HepG2 (cell line): ENCODE data around the gene FAM118B. TPM values are rescaled to one million over a fixed set of nuclear protein-coding genes. Genes with fewer than 3 reads are reported as not detected.

Experiments
- ATAC-seq: fragments of 200-7000 bp; cut with Tn5 transposase; 3 replicates; pipeline ENCODE4 v1.9.1; 2020; ENCODE audit warnings: mild to moderate bottlenecking, moderate library complexity
- BruUV-seq: library from RNA; stranded (reverse); fragments of 400-500 nt; replicated peaks from 2 replicates; lab custom pipeline; 2021; lab: Mats Ljungman, UMichigan
- CTCF ChIA-PET: fragments of 300-600 bp; formaldehyde crosslinking; extraction: SDS; loops from one replicate; lab custom pipeline; 2021; ENCODE audit warnings: low total read pairs, inconsistent platforms, low intra/inter-chr PET ratio; lab: Yijun Ruan, JAX
- POLR2A ChIA-PET: fragments of 350-600 bp; sonication (Branson Sonifier 250); formaldehyde crosslinking; loops from one replicate; lab custom pipeline; 2020; ENCODE audit warnings: antibody characterized with exemption, inconsistent platforms; lab: Yijun Ruan, JAX
- DNase-seq: peaks from one replicate; pipeline ENCODE4 v3.0.0-alpha.2; 2015; ENCODE audit warnings: low spot score
- FAIRE-seq: peaks from 3 replicates; lab custom pipeline; 2011; peaks lifted over from hg19 to GRCh38; lab: Jason Lieb, UNC
- H2AFZ ChIP-seq: one replicate; pipeline ENCODE4 v1.6.1; 2011; ENCODE audit warnings: low read length, inconsistent platforms
- H3K27ac ChIP-seq: fragments of 300-600 bp; 3 replicates; pipeline ENCODE4 v1.8.0; 2011; ENCODE audit warnings: mixed run types, mild to moderate bottlenecking, mixed read lengths, low read length, inconsistent platforms; ENCODE audit not compliant: insufficient read depth; ENCODE audit errors: extremely low read length
- H3K27me3 ChIP-seq, 2 experiments: fragments of 200-600 bp in 1 of 2; 2 replicates in 1 of 2; 3 replicates in 1 of 2; pipeline versions ENCODE4 v1.6.0 to v1.8.0; 2011; ENCODE audit warnings: low read length in 2 of 2, mild to moderate bottlenecking in 2 of 2, moderate library complexity in 2 of 2, inconsistent platforms in 1 of 2; ENCODE audit not compliant: insufficient read depth in 2 of 2, control insufficient read depth in 1 of 2
- H3K36me3 ChIP-seq, 2 experiments: fragments of 200-600 bp in 1 of 2; replicated peaks in 1 of 2; 2 replicates in 1 of 2; 3 replicates in 1 of 2; pipeline versions ENCODE4 v1.5.1 to v1.8.0; 2011; ENCODE audit warnings: low read length in 2 of 2, inconsistent platforms in 1 of 2; ENCODE audit not compliant: insufficient read depth in 2 of 2, control insufficient read depth in 1 of 2
- H3K4me1 ChIP-seq: 2 replicates; pipeline ENCODE4 v1.5.1; 2012; ENCODE audit warnings: low read length, inconsistent platforms; ENCODE audit not compliant: insufficient read depth
- H3K4me2 ChIP-seq: 2 replicates; pipeline ENCODE4 v1.6.0; 2011; ENCODE audit warnings: low read depth, low read length, inconsistent platforms
- H3K4me3 ChIP-seq, 3 experiments: fragments of 200-600 bp in 1 of 3; sonication (generic), shearing (Covaris generic) in 1 of 3; replicated peaks in 1 of 3; 2 replicates each; pipeline ENCODE4 v1.5.1; 2011 to 2016; ENCODE audit warnings: low read length in 3 of 3, inconsistent platforms in 2 of 3, low read depth in 2 of 3, mild to moderate bottlenecking in 2 of 3, control low read depth in 1 of 3, mixed read lengths in 1 of 3; ENCODE audit not compliant: insufficient read depth in 1 of 3
- H3K79me2 ChIP-seq: one replicate; pipeline ENCODE4 v1.6.1; 2011; ENCODE audit warnings: low read length, inconsistent platforms; ENCODE audit not compliant: insufficient read depth
- H3K9ac ChIP-seq: 2 replicates; pipeline ENCODE4 v1.6.0; 2011; ENCODE audit warnings: mild to moderate bottlenecking, low read depth, low read length, inconsistent platforms; ENCODE audit not compliant: insufficient read depth
- H3K9me3 ChIP-seq: 2 replicates; pipeline ENCODE4 v1.5.1; 2012; ENCODE audit warnings: mild to moderate bottlenecking, low read length
- H4K20me1 ChIP-seq: 2 replicates; pipeline ENCODE4 v1.6.0; 2011; ENCODE audit warnings: inconsistent platforms, mild to moderate bottlenecking, low read length, moderate library complexity; ENCODE audit not compliant: insufficient read depth
- ETV6 ChIP-seq: sonication (generic); formaldehyde crosslinking; conservative IDR thresholded peaks from 2 replicates; pipeline ENCODE4 v1.4.0; 2020; ENCODE audit warnings: missing genetic modification reagents
- FOSL1 ChIP-seq: sonication (generic); formaldehyde crosslinking; IDR thresholded peaks from 2 replicates; pipeline ENCODE4 v1.9.0; 2021; ENCODE audit warnings: missing genetic modification reagents, borderline replicate concordance
- FOXJ3 ChIP-seq: sonication (generic); formaldehyde crosslinking; IDR thresholded peaks from 2 replicates; pipeline ENCODE4 v1.4.0; 2020; ENCODE audit warnings: missing genetic modification reagents, mild to moderate bottlenecking, borderline replicate concordance
- GTF2F1 ChIP-seq: fragments of 150-350 bp; IDR thresholded peaks from 2 replicates; pipeline ENCODE4 v1.6.1; 2014; ENCODE audit warnings: low read length
- GZF1 ChIP-seq: sonication (generic); formaldehyde crosslinking; IDR thresholded peaks from 2 replicates; pipeline ENCODE4 v1.5.1; 2020; ENCODE audit warnings: mild to moderate bottlenecking, missing genetic modification reagents
- MIER3 ChIP-seq: IDR thresholded peaks from 2 replicates; pipeline ENCODE4 v1.6.1; 2016; ENCODE audit warnings: missing compliant biosample characterization, borderline replicate concordance
- NFYC ChIP-seq: IDR thresholded peaks from 2 replicates; pipeline ENCODE4 v1.6.1; 2016; ENCODE audit warnings: missing genetic modification reagents, missing compliant biosample characterization
- PCBP1 ChIP-seq: fragments of 200-400 bp; formaldehyde crosslinking; IDR thresholded peaks from 2 replicates; pipeline ENCODE4 v1.6.1; 2017; ENCODE audit warnings: mild to moderate bottlenecking, low read depth, low read length, borderline replicate concordance
- RBM22 ChIP-seq: fragments of 200-400 bp; formaldehyde crosslinking; optimal IDR thresholded peaks from 2 replicates; pipeline ENCODE3; 2017; ENCODE audit warnings: mild to moderate bottlenecking, low read length, moderate library complexity
- RCOR2 ChIP-seq: IDR thresholded peaks from 2 replicates; pipeline ENCODE4 v1.6.1; 2016; ENCODE audit warnings: missing biosample characterization, missing genetic modification reagents
- SAFB2 ChIP-seq: sonication (generic); formaldehyde crosslinking; IDR thresholded peaks from 2 replicates; pipeline ENCODE4 v1.5.1; 2020; ENCODE audit warnings: missing genetic modification reagents, low read depth, mild to moderate bottlenecking, borderline replicate concordance
- SNAPC5 ChIP-seq: sonication (generic); formaldehyde crosslinking; IDR thresholded peaks from 2 replicates; pipeline ENCODE4 v1.8.1; 2023; ENCODE audit warnings: mild to moderate bottlenecking, missing genetic modification reagents, borderline replicate concordance
- TP53 ChIP-seq: sonication (generic); formaldehyde crosslinking; conservative IDR thresholded peaks from 2 replicates; pipeline ENCODE4 v1.4.0; 2020; ENCODE audit warnings: missing genetic modification reagents
- TRAFD1 ChIP-seq: sonication (generic); formaldehyde crosslinking; IDR thresholded peaks from 2 replicates; pipeline ENCODE4 v1.5.1; 2020; ENCODE audit warnings: missing genetic modification reagents, mild to moderate bottlenecking, borderline replicate concordance
- ZBTB2 ChIP-seq: sonication (generic); formaldehyde crosslinking; IDR thresholded peaks from 2 replicates; pipeline ENCODE4 v1.8.0; 2022; ENCODE audit warnings: low read depth, missing genetic modification reagents
- ZMYM2 ChIP-seq: sonication (generic); formaldehyde crosslinking; IDR thresholded peaks from 2 replicates; pipeline ENCODE4 v1.8.0; 2022; ENCODE audit warnings: mild to moderate bottlenecking, missing genetic modification reagents
- ZNF572 ChIP-seq: sonication (generic); formaldehyde crosslinking; IDR thresholded peaks from 2 replicates; pipeline ENCODE4 v1.5.1; 2020; ENCODE audit warnings: mild to moderate bottlenecking, missing genetic modification reagents
- WGBS: methylation state at CpG from one replicate; pipeline ENCODE4 v1.1.6; 2017; ENCODE audit warnings: low lambda C conversion rate; 5-methylcytosine and 5-hydroxymethylcytosine counted together
- in situ Hi-C: cut with HindIII; loops from 2 replicates; pipeline ENCODE4 v1.10.0; 2017; ENCODE audit warnings: low pct_unique_long_range_greater_than_20kb; ENCODE audit not compliant: extremely low pct_ligation_motif_present
- intact Hi-C: fragments of 100-400 bp; cut with micrococcal nuclease; formaldehyde crosslinking; loops from one replicate; pipeline ENCODE4 v1.10.0; 2022; ENCODE audit not compliant: unreplicated experiment
- polyA plus RNA-seq, 8 experiments: library from polyadenylated mRNA; depleted of rRNA in 3 of 8; stranded (reverse) in 7 of 8; unstranded in 1 of 8; fragments of >200 nt; fragmentation: Illumina TruSeq in 4 of 8; extraction: Trizol in 4 of 8; gene quantifications; 2 replicates each; pipeline versions ENCODE4 v1.2.1 to v1.2.3, GENCODE V29; 2011 to 2016; ENCODE audit warnings: low read depth in 4 of 8, missing spikeins in 1 of 8, mixed read lengths in 1 of 8; ENCODE audit not compliant: insufficient read depth in 1 of 8
- total RNA-seq, 5 experiments: library from RNA; depleted of rRNA; stranded (reverse); fragments of >200 nt; fragmentation: Illumina TruSeq; extraction: Trizol; gene quantifications; 2 replicates each; pipeline ENCODE4 v1.2.3, GENCODE V29; 2016; ENCODE audit warnings: low read depth in 1 of 5

Gene FAM118B
- total and polyA plus RNA-seq, 2 of the 13 experiments (the other 11 are each of a cell fraction or from before 2014, with no cell fraction given): 10.2 to 25.7 TPM

GRCh38 chr11:126186708-126187529, 24.7 kb upstream of the FAM118B start (continued):
- TF ChIP-seq TRAFD1 (CRISPR knock-in tag): no peak
- TF ChIP-seq SNAPC5 (CRISPR knock-in tag): no peak
- TF ChIP-seq ZMYM2 (CRISPR knock-in tag): peak; percentile 71; the same call in 1 of the 2 replicates
- no peak for TF ChIP-seq MIER3 (CRISPR knock-in tag)
- no peak for TF ChIP-seq ZNF572 (CRISPR knock-in tag)
- TF ChIP-seq PCBP1: no peak
- TF ChIP-seq ETV6 (CRISPR knock-in tag): no peak

GRCh38 chr11:126188332-126189108, 23.1 kb upstream of the FAM118B start:
- intact Hi-C loops: loop anchor here (2.0 kb wide), 1 partner anchor 28 kb away; no protein-coding TSS in a partner anchor
- WGBS: 87% methylated on average over 15 of the region's 15 CpGs

More at GRCh38 chr11:126188332-126189108, 23.1 kb upstream of the FAM118B start:
- FAIRE-seq: no peak
- CTCF ChIA-PET: no interaction called here
- Histone ChIP-seq H3K36me3 (peaks cover 2 to 17% of the 10 kb centered on the region in 2 experiments; a peak in 2 of 5 replicates), H2AFZ (no peak overlapping the region), H3K79me2 (no peaks in the 10 kb centered on the region), H3K4me1 (peaks cover 99% of the 10 kb centered on the region), H3K9ac (peak overlapping the region; percentile 63), H3K4me3 (no peak overlapping the region), H3K4me2 (no peak overlapping the region), H3K9me3 (no peaks in the 10 kb centered on the region), H4K20me1 (no peaks in the 10 kb centered on the region), H3K27me3 (no peaks in the 10 kb centered on the region), H3K27ac (peak overlapping the region; percentile 81)
- no peak for TF ChIP-seq FOSL1 (CRISPR knock-in tag)
- TF ChIP-seq SAFB2 (CRISPR knock-in tag): 0 out of 2 replicates have a peak, but pooled peaks have one; percentile 34
- no peak for TF ChIP-seq TP53
- TF ChIP-seq ZBTB2 (CRISPR knock-in tag): no peak
- no peak for TF ChIP-seq RCOR2
- TF ChIP-seq GTF2F1: no peak
- no peak for TF ChIP-seq FOXJ3 (CRISPR knock-in tag)
- peak; percentile 69 for TF ChIP-seq RBM22
- TF ChIP-seq GZF1 (CRISPR knock-in tag): no peak
- TF ChIP-seq NFYC (CRISPR knock-in tag): no peak
- no TSS peak for BruUV-seq
- DNase-seq: no peak
- in situ Hi-C loops: loop anchor here (5.0 kb wide), 1 partner anchor 266 kb away; no protein-coding TSS in a partner anchor
- no peak for ATAC-seq
- POLR2A ChIA-PET: interaction anchor here (0.9 to 7.7 kb wide), 8 partner anchors 25 to 159 kb away, joined by 3 to 87 read pairs (median 5); no protein-coding TSS in a partner anchor
